HG03135 (cell line): ENCODE data around the gene CNPY4.
"Not testable (repeated sequence)": the region's sequence is repeated elsewhere in the genome, so short reads cannot be mapped to it uniquely, and the experiment has no call there.

Experiments
- ATAC-seq: cut with Tn5 transposase; IDR thresholded peaks from one replicate; pipeline ENCODE4 v1.9.1; 2021; ENCODE audit warnings: mild to moderate bottlenecking, moderate library complexity; ENCODE audit not compliant: unreplicated experiment

The CNPY4 gene

GRCh38 chr7:100118388-100119071 is 904 bp upstream of the CNPY4 start:
- no peak for ATAC-seq

- peak; percentile 26 for ATAC-seq
Observed at GRCh38 chr7:100119970-100120732, 717 bp downstream of the CNPY4 start.

- ATAC-seq, result no peak
Observed at GRCh38 chr7:100120733-100121036, 1.3 kb downstream of the CNPY4 start.

- ATAC-seq, result no peak
Observed at GRCh38 chr7:100122067-100122466, 2.6 kb downstream of the CNPY4 start.

DNA sequence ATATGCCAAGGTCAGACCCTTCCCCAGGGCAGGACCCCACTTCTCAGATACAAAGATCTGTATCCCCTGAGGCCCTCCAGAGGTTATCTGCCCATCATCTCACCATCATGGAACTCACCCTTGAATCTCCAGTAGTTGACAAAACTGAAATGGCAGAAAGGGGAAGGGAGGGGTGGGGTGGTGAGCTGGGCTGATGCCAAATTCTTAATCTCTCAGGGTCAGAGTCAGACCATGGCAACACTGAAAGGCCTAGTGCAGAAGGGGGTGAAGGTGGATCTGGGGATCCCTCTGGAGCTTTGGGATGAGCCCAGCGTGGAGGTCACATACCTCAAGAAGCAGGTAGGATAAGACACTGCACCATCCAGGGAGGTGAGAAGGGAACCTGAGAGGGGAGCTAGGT is 3.1 kb downstream of the CNPY4 start:
- ATAC-seq, result no peak

DNA sequence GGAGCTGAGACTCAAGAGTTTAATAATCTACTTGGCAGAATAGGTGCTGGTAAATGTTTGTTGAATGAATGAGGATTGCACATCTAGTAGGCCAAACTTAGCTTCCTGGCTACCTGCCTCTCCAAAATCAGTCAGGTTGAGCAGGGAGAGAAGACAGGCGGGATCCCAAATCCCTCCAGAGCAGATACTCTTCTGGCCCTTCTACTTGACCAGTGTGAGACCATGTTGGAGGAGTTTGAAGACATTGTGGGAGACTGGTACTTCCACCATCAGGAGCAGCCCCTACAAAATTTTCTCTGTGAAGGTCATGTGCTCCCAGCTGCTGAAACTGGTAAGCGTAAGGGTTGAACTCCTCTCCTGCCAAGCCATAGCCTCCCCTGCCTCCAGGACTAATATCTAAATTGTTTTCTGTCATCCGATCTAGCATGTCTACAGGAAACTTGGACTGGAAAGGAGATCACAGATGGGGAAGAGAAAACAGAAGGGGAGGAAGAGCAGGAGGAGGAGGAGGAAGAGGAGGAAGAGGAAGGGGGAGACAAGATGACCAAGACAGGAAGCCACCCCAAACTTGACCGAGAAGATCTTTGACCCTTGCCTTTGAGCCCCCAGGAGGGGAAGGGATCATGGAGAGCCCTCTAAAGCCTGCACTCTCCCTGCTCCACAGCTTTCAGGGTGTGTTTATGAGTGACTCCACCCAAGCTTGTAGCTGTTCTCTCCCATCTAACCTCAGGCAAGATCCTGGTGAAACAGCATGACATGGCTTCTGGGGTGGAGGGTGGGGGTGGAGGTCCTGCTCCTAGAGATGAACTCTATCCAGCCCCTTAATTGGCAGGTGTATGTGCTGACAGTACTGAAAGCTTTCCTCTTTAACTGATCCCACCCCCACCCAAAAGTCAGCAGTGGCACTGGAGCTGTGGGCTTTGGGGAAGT is 5.1 kb downstream of the CNPY4 start:
- no peak for ATAC-seq

- ATAC-seq, result peak; percentile 19
Observed at GRCh38 chr7:100126239-100126930, 7.0 kb downstream of the CNPY4 start.

GRCh38 chr7:100126931-100127865 is 7.8 kb downstream of the CNPY4 start, which contains the start of gene MBLAC1:
MBLAC1 (plus strand) TSS chr7:100126967; CDS start chr7:100127396, 429 bp downstream.
- ATAC-seq, result peak; percentile 55

GRCh38 chr7:100127866-100128636 is 8.6 kb downstream of the CNPY4 start:
- ATAC-seq, result peak; percentile 2

DNA sequence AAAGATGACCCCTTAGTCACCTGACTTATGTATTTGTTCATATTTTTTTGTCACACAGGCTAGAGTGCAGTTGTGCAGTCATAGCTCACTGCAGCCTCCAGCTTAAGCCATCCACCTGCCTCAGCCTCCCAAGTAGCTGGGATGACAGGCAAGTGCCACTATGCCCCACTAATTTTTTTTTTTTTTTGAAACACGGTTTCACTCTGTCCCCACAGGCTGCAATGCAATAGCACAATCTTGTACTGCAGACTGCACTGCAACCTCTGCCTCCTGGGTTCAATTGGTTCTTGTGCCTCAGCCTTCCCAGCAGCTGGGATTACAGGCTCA is 9.2 kb downstream of the CNPY4 start:
- no peak for ATAC-seq

- ATAC-seq, result not testable (repeated sequence)
Observed at GRCh38 chr7:100130220-100130607, 10.8 kb downstream of the CNPY4 start.

- ATAC-seq, result no peak
Observed at GRCh38 chr7:100130608-100131453, 11.4 kb downstream of the CNPY4 start.

DNA sequence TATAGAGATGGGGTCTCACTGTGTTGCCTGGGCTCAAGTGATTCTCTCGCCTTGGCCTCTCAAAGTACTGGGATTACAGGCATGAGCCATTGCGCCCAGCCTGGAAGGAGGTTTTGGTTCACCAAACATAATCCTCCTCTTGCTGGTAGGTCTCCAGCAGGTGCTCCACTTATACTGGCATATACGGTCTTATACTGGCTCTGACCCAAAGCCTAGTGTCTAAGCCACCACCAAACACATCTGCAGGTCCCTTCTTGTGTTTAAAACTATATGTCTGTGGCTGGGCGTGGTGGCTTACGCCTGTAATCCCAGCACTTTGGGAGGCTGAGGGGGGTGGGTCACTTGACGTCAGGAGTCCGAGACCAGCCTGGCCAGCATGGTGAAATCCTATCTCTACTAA is 12.7 kb downstream of the CNPY4 start:
- ATAC-seq, result no peak

GRCh38 chr7:100132697-100133151 is 13.3 kb downstream of the CNPY4 start:
- ATAC-seq, result peak; percentile 56

- no peak for ATAC-seq
Observed at GRCh38 chr7:100137851-100138760, 18.7 kb downstream of the CNPY4 start.

GRCh38 chr7:100141555-100141949 is 22.1 kb downstream of the CNPY4 start:
- ATAC-seq, result no peak

DNA sequence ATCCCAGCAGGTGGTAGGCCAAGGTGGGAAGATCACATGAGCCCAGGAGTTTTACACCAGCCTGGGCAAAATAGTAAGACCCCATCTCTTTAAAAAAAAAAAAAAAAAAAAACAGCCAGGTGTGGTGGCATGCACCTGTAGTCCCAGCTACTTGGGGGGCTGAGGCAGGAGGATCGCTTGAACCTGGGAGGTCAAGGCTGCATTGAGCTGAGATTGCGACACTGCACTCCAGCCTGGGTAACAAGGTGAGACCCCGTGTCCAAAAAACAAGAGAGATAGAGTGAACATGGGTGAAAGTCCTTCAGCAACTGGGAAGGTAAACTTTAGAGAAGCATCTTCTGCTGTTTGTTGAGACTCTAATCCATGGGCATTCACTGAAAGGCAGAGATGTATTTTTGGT is 23.0 kb downstream of the CNPY4 start:
- ATAC-seq, result no peak
